Vagina (tissue), 2 donors: ENCODE measurements around the gene ICA1L.
"Not testable (repeated sequence)": the region's sequence is repeated elsewhere in the genome, so short reads cannot be mapped to it uniquely, and the experiment has no call there.

Experiments used
- POLR2A ChIP-seq, 2 donors: fragments of 450-650 bp; IDR thresholded peaks; one replicate each; pipeline ENCODE4 v1.6.1; 2017; ENCODE audit warnings: antibody characterized with exemption in 2 of 2, mild to moderate bottlenecking in 2 of 2, moderate library complexity in 2 of 2
- POLR2AphosphoS5 ChIP-seq, 2 donors: sonication (generic); formaldehyde crosslinking; IDR thresholded peaks; one replicate each; pipeline ENCODE4 v1.9.0; 2017; ENCODE audit warnings: antibody characterized with exemption in 2 of 2, mild to moderate bottlenecking in 2 of 2, low read depth in 1 of 2; ENCODE audit not compliant: insufficient read depth in 1 of 2
- TF ChIP-seq, protein P1 (sequence below), 3 experiments: fragments of 450-650 bp in 2 of 3; fragments of 200-600 bp in 1 of 3; sonication (generic) in 1 of 3; IDR thresholded peaks; one replicate each; pipeline ENCODE4 v1.5.1; 2017 to 2019; ENCODE audit warnings: antibody characterized with exemption in 3 of 3, mild to moderate bottlenecking in 2 of 3, moderate library complexity in 2 of 3

DNA sequence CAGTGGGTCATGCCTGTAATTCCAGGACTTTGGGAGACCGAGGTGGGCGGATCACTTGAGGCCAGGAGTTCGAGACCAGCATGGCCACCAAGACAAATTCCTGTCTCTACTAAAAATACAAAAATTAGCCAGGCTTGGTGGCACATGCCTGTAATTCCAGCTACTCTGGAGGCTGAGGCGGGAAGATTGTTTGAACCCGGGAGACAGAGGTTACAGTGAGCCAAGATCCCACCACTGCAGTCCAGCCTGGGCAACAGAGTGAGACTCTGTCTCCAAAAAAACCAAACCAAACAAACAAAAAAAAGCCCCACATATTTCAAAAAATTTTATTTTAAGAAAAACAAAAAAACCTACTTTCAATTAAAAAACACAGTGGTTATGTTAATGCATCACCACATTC lies 38.7 kb upstream of the ICA1L start:
- TF ChIP-seq, protein P1, sequence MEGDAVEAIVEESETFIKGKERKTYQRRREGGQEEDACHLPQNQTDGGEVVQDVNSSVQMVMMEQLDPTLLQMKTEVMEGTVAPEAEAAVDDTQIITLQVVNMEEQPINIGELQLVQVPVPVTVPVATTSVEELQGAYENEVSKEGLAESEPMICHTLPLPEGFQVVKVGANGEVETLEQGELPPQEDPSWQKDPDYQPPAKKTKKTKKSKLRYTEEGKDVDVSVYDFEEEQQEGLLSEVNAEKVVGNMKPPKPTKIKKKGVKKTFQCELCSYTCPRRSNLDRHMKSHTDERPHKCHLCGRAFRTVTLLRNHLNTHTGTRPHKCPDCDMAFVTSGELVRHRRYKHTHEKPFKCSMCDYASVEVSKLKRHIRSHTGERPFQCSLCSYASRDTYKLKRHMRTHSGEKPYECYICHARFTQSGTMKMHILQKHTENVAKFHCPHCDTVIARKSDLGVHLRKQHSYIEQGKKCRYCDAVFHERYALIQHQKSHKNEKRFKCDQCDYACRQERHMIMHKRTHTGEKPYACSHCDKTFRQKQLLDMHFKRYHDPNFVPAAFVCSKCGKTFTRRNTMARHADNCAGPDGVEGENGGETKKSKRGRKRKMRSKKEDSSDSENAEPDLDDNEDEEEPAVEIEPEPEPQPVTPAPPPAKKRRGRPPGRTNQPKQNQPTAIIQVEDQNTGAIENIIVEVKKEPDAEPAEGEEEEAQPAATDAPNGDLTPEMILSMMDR (IDR thresholded peaks at IDR 0.05), result not testable (repeated sequence)
- not testable (repeated sequence) for TF ChIP-seq POLR2A (IDR thresholded peaks at IDR 0.05); POLR2AphosphoS5 (IDR thresholded peaks at IDR 0.05; ENCODE audit: insufficient read depth in 1 of 2, low read depth in 1 of 2)
